GM18861 (cell line): ENCODE data around the gene CDC42EP5.
"Not testable (repeated sequence)": the region's sequence is repeated elsewhere in the genome, so short reads cannot be mapped to it uniquely, and the experiment has no call there.

Experiments
- ATAC-seq: cut with Tn5 transposase; IDR thresholded peaks from one replicate; pipeline ENCODE4 v1.9.1; 2021; ENCODE audit not compliant: unreplicated experiment

The CDC42EP5 gene

DNA sequence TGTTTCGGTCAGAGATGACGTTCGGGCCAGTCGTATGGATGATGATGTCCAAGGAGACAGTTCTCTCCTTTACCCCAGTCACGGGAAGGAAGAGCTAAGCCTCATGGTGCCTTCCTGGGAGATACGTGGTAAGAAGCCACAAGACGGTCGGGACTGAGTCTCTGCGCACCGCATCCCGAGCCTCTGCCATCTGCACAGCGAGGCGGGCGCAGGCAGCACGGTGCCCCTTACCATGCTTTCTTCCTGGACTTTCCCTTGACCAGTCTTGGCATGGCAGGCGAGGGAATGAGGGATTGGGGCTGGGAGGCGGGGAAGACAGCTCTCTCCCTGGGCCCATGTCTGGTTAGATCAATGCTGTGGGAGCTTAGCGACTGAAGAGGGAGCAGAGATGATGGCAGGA, 19.5 kb upstream of the CDC42EP5 start:
- no peak for ATAC-seq

DNA sequence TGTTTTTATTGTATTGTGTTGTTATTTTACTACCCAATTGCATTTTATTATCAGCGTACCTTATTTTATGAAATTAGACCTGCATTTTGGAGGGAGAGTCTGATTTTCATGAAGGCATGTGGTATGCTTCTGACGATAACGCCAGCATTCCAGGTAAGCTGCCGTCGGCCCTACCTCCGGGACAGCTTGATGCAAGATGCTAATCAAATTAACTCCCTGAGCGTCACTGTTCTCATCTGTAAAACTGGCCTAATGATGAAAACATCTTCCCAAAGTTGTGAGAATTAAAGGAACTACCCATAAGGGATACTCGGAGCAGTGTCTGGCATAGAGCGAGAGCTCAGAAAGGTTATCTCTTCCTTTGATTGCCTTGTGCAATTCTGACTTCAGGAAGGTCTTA, 16.7 kb upstream of the CDC42EP5 start:
- no peak for ATAC-seq

DNA sequence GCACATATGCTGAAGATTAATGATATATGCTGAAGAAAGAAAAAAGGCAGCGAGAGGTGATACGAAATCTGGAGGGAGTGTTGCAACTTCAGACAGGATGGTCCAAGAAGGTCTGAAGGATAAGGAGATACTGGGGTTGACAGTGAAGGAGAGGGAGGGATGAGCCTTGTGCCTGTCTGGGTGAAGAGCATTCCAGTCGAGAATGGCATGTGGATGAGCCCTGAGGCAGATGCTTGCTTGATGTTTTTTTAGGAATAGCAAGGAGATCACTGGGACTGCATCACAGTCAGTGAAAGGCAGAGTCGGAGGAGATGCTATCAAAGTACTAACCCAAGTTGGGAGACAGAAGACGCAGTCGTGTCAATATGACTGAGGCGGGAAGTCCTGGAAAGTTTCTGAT, 16.2 kb upstream of the CDC42EP5 start:
- no peak for ATAC-seq

DNA sequence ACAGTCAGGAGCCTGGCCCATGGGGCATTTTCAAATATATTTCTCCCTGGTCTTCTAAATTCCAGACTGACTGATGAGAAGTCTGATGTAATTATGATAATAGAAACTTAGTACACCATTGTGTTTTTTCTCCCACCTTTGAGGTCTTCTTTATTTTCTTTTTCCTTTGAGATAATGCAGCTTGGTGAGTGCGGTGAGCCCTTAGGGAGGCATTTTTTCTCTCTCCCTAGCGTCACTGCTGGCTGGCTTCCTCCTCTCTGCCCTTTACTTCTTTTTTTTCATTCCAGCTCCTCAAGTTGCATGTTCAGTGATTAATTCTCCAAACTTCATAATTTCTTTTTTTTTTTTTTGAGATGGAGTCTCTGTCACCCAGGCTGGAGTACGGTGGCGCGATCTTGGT, 12.8 kb upstream of the CDC42EP5 start:
- no peak for ATAC-seq

DNA sequence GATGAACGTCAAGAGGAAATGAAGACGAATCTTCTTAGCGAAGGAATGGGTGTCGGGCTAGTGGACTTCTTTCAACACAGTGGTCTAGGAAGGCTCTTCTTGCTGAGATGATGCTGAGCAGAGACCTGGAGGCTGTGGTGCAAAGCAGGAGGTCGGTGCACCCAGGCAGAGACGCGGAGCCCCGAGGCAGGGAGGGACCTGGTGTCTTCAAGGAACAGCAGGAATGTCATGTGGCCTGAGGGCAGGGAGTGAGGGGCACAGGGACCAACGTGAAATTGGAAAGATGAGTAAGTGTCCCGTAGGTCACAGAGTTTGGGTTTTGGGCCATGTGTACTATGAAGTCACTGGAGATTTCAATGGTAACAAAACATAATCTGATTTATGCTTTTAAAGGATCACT, 11.4 kb upstream of the CDC42EP5 start:
- ATAC-seq = no peak

DNA sequence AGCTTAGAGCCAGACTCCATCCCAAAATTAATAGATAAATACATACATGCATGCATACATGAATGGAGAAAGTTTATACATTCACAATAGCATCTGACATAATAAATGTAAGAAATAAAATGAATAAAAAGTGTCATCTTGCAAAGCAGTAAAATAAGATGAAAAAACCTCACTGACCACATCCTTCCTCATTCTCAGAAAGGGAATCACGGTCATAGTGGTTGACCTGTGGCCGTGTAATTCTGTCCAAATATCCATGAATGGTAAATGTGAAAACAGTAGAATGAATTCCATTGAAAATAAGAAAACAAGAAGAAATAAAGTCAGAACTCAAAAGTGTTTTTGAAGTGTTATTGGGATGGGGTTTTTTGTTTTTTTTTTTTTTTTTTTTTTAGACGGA, 9.8 kb upstream of the CDC42EP5 start:
- no peak for ATAC-seq

DNA sequence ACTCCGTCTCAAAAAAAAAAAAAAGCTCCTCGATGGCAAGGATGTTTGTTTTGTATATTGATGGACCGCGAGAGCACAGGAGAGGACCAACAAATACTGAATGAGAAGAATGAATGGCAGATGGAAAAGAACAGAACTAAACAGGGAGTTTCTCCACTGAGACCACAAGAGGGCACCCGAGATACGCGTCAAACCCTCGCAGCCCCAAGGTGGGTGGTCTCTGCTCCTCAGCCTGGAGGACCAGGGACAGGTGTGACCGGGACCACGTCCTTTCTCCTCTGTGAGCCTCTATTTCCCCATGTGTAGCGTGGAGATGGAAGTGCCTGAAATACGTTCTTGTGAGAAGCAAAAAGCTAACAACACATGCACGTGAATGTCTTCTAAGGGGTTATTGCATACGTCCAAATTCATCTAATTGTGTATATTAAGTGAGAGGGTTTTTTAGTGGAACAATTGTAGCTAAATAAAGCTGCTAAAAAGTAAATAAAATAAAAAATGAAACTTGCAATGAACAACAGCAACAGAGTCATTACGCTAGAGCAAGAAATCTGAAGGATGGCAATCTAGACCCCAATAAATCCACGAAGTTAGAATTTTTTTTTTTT, 8.3 kb upstream of the CDC42EP5 start:
- no peak for ATAC-seq

DNA sequence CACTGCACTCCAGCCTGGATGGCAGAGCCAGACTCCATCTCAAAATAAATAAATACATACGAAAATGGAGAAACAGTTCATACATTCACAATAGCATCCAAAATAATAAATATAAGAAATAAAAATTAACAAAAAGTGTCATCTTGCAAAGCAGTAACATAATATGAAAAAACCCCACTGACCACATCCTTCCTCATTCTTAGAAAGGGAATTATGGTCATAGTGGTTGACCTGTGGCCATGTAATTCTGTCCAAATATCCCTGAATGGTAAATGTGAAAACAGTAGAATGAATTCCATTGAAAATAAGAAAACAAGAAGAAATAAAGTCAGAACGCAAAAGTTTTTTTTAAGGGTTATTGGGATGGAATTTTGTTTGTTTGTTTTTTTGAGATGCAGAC, 7.0 kb upstream of the CDC42EP5 start:
- ATAC-seq = no peak

DNA sequence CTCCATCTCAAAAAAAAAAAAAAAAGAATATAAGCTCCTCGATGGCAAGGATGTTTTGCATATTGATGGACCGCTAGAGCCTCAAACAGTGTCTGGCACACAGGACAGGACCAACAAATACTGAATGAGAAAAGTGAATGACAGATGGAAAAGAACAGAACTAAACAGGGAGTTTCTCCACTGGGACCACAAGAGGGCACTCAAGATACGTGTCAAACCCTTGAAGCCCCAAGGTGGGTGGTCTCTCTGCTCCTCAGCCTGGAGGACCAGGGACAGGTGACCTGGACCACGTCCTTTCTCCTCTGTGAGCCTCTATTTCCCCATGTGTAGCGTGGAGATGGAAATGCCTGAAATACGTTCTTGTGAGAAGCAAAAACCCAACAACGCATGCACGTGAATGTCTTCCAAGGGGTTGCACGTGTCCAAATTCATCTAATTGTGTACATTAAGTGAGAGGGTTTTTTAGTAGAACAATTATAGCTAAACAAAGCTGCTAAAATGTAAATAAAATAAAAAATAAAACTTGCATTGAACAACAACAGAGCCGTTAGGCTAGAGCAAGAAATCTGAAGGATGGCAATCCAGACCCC, 5.7 kb upstream of the CDC42EP5 start:
- no peak for ATAC-seq

DNA sequence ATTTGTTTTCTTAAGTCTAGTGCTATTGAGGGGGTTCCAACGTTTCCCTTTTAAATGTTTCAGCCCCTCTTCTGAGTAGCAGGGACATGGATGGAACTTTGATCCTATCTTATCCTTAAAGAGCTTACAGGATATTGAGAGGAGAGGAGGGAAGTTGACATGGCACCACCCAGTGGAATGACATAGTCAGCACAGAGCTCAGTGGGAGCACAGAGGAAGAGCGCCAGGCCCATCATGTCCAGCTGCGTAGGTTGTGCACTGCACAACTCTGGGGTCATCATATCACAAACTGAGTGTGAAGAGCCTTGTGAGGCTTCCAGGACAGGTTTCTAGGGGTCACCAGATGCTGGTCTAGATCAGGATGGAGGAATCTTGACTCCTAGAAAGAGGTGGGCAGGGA, 4.6 kb upstream of the CDC42EP5 start:
- ATAC-seq = no peak

DNA sequence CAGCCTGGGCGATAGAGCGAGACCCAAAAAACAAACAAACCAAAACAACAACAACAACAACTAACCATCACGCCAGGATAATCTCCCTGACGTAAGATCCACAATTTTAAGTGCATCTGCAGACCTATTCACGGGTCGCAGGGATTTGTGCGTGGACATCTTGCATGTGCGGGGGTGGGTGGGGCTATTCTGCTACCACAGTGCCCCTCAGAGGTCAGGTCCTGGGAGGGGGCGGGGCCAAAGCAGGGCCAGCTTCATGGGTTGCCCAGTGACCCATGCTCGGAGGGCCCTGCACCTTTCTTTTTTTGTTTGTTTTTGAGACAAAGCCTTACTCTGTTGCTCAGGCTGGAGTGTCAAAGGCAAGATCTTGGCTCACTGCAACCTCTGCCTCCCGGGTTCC, 2.6 kb upstream of the CDC42EP5 start:
- ATAC-seq = no peak

DNA sequence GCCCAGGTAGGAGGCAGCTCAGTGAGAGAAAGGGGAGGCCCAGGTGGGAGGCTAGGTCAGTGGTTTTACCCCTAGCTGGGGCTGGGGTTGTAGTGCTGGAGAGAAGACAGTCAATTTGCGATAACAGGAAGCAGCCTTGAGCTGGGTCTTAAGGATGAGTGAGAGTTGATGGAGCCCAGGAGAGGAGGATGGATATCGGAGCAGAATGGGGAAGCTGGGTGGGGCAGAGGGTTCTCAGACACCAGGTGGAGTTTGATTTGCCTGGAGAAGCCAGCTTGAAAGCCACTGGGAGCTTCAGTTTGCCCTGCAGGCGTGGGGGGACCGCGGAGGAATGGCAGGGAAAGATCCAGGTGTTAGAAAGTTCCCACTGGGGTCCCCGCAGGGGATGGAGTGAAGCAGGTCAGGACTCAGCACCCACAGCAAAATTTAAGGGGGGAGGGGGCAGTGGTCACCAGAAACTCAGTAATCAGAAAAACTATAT, 836 bp upstream of the CDC42EP5 start:
- ATAC-seq = no peak

DNA sequence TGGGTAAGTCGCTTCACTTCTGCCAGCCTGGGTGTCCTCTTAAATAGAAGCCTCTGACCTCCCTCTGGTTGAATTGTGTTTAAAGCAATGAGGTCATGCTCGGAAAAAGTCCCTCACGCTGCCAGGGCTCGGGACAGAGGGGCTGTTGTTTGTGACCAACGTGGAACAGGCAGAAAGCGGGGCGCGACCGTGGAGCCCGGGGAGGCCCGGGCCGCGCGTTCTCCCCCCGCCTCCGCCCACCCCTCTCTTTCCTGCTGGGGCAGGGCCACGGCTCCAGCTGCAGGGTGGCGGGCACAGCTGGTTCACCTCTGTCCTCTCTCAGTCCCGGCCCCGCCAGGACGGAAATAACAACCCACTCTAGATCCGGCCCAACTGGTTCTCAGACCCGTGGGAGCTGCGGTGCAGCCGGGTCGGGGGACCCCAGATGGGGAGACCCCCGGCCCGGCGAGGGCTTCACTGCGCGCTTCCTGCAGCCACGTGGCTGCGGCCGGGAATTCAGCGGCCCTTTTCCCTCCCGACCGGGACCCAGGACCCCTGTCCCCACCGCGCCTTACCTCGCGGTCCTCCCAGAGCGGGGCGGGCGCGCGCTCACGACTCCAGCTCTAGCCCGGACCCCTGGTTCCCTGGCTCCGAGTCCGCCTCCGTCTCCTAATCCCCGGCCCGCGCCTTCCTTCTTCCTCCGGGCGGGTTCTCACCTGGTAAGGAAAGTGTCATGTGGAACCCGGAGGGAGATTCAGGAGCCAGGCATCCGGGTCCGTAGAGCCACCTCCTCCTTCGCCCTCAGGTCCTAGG, 1.9 kb downstream of the CDC42EP5 start:
- no peak for ATAC-seq

DNA sequence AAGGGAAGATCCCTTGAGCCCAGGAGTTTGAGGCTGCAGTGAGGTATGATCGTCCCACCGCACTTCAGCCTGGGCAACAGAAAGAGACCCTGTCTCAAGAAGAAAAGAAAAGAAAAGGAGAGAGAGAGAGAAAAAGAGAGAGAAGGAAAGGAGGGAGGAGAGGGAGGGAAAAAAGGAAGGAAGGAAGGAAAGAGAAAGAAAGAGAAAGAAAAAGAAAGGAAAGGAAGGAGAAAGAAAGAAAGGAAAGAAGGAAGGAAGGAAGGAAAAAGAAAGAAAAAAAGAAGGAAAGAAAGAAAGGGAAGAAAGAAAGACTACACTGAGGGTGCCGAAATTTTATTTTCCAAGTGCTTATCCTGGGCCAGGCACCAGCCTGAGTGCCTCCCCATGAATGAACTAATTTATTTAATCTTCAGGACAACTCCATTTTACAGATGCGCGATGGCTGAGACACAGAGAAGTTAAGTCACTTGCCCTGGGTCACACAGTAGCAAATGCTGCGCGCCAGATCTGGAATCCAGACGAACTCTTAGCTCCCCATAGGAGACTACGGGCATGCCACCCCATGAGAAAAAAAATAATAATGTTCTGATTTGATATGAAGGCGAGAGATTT, 2.7 kb downstream of the CDC42EP5 start:
- no peak for ATAC-seq

DNA sequence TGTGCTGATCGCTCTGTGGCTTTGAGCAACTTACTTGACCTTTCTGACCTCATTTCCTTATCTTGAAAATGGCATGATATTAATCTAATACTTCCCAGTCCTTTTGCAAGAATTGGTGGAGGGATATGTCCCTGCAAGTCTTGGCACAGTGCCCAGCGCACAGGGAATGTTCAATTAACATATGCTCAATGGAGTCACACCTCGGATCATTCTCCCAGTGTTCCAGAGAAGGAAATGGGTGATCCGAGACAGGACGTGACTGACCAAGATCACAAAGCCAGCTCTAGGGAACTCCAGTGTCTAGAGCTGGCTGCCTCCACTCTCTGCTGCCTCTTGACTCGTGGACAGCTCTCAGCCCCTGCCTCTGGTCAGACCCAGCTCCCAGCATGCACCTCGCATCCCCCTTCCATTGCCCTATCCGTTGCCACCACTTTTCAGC, 3.6 kb downstream of the CDC42EP5 start:
- ATAC-seq = no peak

DNA sequence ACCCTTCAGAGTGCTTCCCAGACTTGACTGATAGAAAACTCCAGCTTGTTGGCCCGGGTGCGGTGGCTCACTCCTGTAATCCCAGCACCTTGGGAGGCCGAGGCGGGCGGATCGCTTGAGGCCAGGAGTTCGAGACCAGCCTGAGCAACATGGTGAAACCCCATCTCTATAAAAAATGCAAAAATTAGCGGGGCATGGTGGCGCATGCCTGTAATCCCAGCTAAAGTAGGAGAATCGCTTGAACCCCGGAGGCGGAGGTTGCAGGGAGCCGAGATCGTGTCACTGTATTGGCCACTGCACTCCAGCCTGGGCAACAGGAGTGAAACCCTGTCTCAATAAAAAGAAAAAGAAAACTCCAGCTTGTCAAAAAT, 7.0 kb downstream of the CDC42EP5 start:
- not testable (repeated sequence) for ATAC-seq

DNA sequence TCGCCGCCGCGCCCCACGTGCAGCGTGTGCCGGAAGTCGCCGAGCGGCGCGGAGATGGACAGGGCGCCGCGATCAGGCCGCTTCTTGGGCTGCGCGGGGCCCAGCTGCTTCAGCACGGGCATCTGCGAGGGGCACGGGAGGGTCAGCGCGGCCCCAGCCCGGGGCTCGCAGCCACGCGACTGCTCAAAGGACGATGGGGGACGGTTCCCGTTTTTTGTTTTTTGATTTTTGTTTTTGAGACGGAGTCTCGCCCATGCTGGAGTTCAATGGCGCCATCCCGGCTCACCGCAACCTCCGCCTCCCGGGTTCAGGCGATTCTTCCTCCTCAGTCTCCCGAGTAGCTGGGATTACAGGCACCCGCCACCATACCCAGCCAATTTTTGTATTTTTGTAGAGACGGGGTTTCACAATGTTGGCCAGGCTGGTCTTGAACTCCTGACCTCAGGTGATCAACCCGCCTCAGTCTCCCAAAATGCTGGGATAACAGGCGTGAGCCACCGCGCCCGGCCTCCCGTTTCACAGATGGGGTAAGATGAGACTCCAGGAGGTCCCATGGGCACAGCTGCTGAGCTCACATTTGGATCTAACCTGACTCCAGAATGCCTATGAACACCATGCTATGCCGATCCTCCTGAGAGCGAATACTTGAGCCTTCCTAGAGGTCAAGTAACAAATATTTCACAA, 7.5 kb downstream of the CDC42EP5 start:
- no peak for ATAC-seq

DNA sequence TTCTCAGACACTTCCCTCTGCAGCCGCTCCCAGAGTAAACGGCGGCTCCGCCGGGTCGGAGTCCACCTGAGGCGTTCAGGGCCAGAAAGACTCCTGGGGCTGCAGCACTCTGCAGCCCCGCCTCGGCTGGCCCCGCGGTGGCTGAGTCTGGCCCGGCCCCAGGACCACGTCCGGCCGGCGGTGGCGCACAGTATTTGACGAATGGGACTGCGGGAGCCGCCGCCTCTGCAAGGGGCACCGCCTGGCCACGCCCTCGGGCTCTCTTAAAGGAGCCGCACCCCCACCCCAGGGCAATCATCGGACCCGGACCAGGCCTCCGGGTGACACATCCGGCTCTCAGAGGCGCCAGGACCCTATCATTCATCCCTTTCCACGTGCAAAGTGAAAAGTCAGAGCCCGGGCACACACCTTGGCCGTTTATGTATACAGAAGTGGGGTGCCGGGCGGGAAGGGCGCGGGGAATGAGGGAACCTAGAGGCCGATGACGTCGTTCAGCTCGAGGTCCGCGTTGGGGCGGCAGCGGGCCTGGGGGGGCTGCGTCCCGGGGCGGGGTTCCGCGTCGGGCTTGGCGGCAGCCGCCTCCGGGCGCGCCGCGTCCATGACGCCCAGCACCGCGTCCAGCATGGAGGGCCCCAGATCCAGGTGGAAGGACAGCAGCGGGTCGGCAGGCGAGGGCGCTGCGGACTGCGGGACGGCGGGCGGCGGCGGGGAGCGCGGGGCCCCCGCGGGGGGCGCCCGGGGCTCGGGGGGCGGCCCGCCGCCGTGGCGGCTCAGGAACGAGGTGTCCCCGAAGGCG, 8.3 kb downstream of the CDC42EP5 start:
- ATAC-seq = peak; percentile 40

DNA sequence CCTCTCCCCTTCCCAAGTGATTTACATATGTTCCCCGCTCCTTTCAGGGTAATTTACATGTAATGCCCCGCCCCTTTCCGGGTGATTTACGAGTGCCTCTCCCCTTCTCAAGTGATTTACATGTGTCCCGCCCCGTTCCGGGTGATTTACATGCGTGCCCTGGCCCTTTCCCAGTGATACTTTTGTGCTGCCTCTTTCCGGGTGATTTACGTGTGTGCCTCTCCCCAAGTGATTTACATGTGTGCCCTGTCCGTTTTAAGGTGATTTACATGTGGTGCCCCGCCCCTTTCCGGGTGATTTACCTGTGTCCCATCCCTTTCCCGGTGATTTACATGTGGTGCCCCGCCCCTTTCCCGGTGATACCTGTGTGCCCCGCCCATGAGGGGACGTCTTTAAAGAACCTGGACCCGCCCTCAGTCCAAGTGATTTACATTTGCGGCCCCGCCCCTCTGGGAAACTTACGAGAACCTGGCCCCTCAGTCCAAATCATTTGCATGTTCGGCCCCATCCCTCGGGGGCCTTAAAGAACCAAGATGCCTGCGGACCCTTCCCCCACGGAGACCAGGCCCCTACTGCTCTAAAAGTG, 9.0 kb downstream of the CDC42EP5 start:
- ATAC-seq = peak; percentile 34

DNA sequence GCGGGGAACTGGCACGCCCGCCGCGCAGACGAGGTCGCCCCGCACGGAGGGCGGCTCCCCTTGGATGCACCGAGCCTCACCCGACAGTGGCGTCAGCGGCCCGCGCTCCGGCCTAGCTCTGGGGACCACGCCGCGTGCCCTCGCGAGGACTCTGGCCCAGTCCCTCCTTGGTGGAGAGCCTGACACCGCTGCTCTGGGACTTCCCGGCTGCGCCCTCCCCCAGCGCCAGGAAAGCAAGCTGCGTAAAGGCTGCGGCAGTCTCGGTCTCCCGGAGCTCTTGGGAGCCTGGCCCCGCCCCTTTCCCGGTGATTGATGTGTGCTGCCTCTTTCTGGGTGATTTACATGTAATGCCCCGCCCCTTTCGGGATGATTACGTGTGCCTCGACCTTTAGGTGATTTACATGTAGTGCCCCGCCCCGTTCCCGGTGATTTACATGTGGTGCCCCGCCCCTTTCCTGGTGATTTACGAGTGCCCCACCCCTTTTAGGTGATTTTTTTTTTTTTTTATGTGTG, 9.5 kb downstream of the CDC42EP5 start, which contains the start of gene LENG9:
LENG9 (minus strand) TSS at position 248 of the 513 bp plus-strand sequence. CDS start 252 bp downstream, outside the sequence.
- peak; percentile 39 for ATAC-seq
